ENCODE measurements around the gene PRR20A. TPM values are rescaled to one million over a fixed set of nuclear protein-coding genes. Genes with fewer than 3 reads are reported as not detected.

The PRR20A gene
- total and polyA plus RNA-seq, 2 donors (not counting 3 experiments of a cell fraction or from before 2014, with no cell fraction given), result not detected

GRCh38 chr13:57136093-57136492, 4.6 kb upstream of the PRR20A start:
- Histone ChIP-seq H3K4me1 (ENCODE audit: control insufficient read depth, extremely low read depth, insufficient read depth, low read length) (no peaks in the 10 kb centered on the region), H3K79me2 (ENCODE audit: control insufficient read depth, insufficient read depth, low read length) (no peaks in the 10 kb centered on the region), H3K9me1 (replicated peaks; ENCODE audit: control insufficient read depth, extremely low read depth, insufficient read depth, low read length) (no peaks in the 10 kb centered on the region), H3K9ac (replicated peaks; ENCODE audit: extremely low read depth, insufficient read depth, low read length) (no peak overlapping the region), H4K20me1 (replicated peaks; ENCODE audit: control insufficient read depth, extremely low read depth, insufficient read depth, low read length) (no peaks in the 10 kb centered on the region), H3K4me2 (ENCODE audit: insufficient read depth, low read length) (no peak overlapping the region), H3K36me3 (ENCODE audit: control insufficient read depth in 2 of 2, extremely low read depth in 1 of 2, insufficient read depth in 2 of 2, low read length in 2 of 2) (no peaks in the 10 kb centered on the region), H2AFZ (ENCODE audit: low read depth, low read length) (no peak overlapping the region), H3K4me3 (replicated peaks in 1 of 3; ENCODE audit: insufficient read depth in 1 of 3, low read depth in 1 of 3, low read length in 3 of 3) (no peak overlapping the region), H3K27me3 (ENCODE audit: control insufficient read depth in 2 of 2, insufficient read depth in 2 of 2, low read length in 2 of 2) (no peaks in the 10 kb centered on the region), H3K27ac (ENCODE audit: insufficient read depth, low read depth, low read length) (no peak overlapping the region), H3K9me3 (replicated peaks; ENCODE audit: control insufficient read depth, insufficient read depth, low read length) (no peaks in the 10 kb centered on the region)
- no peak for DNase-seq (ENCODE audit: low read depth, low spot score)
- CTCF ChIA-PET, result no interaction called here
- TF ChIP-seq CTCF (IDR thresholded peaks at IDR 0.05; ENCODE audit: extremely low read depth in 1 of 2, insufficient read depth in 1 of 2, low read depth in 1 of 2, low read length in 2 of 2), result no peak
- TF ChIP-seq MYC (IDR thresholded peaks at IDR 0.05; ENCODE audit: low read depth, low read length), result no peak
- TF ChIP-seq EZH2 (IDR thresholded peaks at IDR 0.05; ENCODE audit: borderline replicate concordance, low read depth, low read length, severe bottlenecking), result no peak
- no peak for TF ChIP-seq GATA2 (IDR thresholded peaks at IDR 0.05; ENCODE audit: insufficient read depth, insufficient read length, low read depth, low read length)
- TF ChIP-seq FOS (IDR thresholded peaks at IDR 0.05; ENCODE audit: borderline replicate concordance, insufficient read depth, low read length), result no peak
- TF ChIP-seq POLR2AphosphoS5 (IDR thresholded peaks at IDR 0.05; ENCODE audit: insufficient read depth, low read depth, low read length), result no peak
- no peak for TF ChIP-seq JUN (IDR thresholded peaks at IDR 0.05; ENCODE audit: borderline replicate concordance, insufficient read depth, insufficient read length, low read depth)
- TF ChIP-seq POLR2A (IDR thresholded peaks at IDR 0.05; ENCODE audit: low read depth, low read length), result no peak
- no peak for TF ChIP-seq MAX (IDR thresholded peaks at IDR 0.05; ENCODE audit: insufficient read depth, insufficient read length)
- intact Hi-C loops (cut with micrococcal nuclease), result no loop called here
- FAIRE-seq, result no peak
- dilution Hi-C loops (cut with MboI; ENCODE audit: extremely low pct_ligation_motif_present, low sequenced_read_pairs), result no loop called here
- POLR2A ChIA-PET, result no interaction called here
- no TSS peak for BruUV-seq (replicated peaks)

Measured in endothelial cell of umbilical vein (primary cell).